ENCODE results near the gene USP15.

The USP15 gene

GRCh38 chr12:62345667-62346066, 85.5 kb downstream of the USP15 start:
- Histone ChIP-seq H3K27ac (ENCODE audit: low read depth, low read length) (no peak overlapping the region), H3K4ac (ENCODE audit: low read depth, low read length) (no peak overlapping the region), H2AK5ac (ENCODE audit: low read length) (no peak overlapping the region), H3K23ac (ENCODE audit: low read length) (no peak overlapping the region), H2AFZ (ENCODE audit: insufficient read depth, low read length, poor library complexity) (no peak overlapping the region), H2BK120ac (ENCODE audit: insufficient read depth, low read length, poor library complexity) (no peak overlapping the region), H2BK5ac (ENCODE audit: low read depth, low read length, poor library complexity) (no peak overlapping the region), H3K36me3 (ENCODE audit: control insufficient read depth in 1 of 2, insufficient read depth in 2 of 2, low read length in 2 of 2) (peaks cover 3 to 7% of the 10 kb centered on the region in 2 experiments), H3K79me2 (ENCODE audit: control insufficient read depth, insufficient read depth, low read length, poor library complexity) (no peaks in the 10 kb centered on the region), H3K9ac (ENCODE audit: low read length) (no peak overlapping the region), H3K27me3 (ENCODE audit: insufficient read depth, low read length) (no peaks in the 10 kb centered on the region), H3K18ac (ENCODE audit: low read length) (no peak overlapping the region), H4K12ac (ENCODE audit: low read depth, low read length) (no peak overlapping the region), H3K79me1 (ENCODE audit: low read length) (no peaks in the 10 kb centered on the region), H3K9me3 (ENCODE audit: insufficient read depth, low read depth, low read length) (peaks cover 3% of the 10 kb centered on the region), H3K4me2 (ENCODE audit: low read length) (no peak overlapping the region), H3K14ac (ENCODE audit: low read length) (no peak overlapping the region), H4K8ac (ENCODE audit: low read depth, low read length) (no peak overlapping the region), H4K91ac (ENCODE audit: low read depth, low read length) (no peak overlapping the region), H3K4me3 (ENCODE audit: low read depth, low read length) (no peak overlapping the region), H2BK12ac (ENCODE audit: low read length) (no peak overlapping the region), H3K4me1 (ENCODE audit: control insufficient read depth in 1 of 2, insufficient read depth in 2 of 2, low read length in 2 of 2) (no peaks in the 10 kb centered on the region)
- DNase-seq = no peak
- WGBS (ENCODE audit: extremely low coverage, insufficient coverage, insufficient read length) = no CpG with 5 or more reads among the region's 6 CpGs

GRCh38 chr12:62346817-62347216, 86.6 kb downstream of the USP15 start:
- Histone ChIP-seq H3K14ac (ENCODE audit: low read length) (no peak overlapping the region), H3K27me3 (ENCODE audit: insufficient read depth, low read length) (no peaks in the 10 kb centered on the region), H3K79me2 (ENCODE audit: control insufficient read depth, insufficient read depth, low read length, poor library complexity) (no peaks in the 10 kb centered on the region), H2AK5ac (ENCODE audit: low read length) (no peak overlapping the region), H3K4me1 (ENCODE audit: control insufficient read depth in 1 of 2, insufficient read depth in 2 of 2, low read length in 2 of 2) (no peaks in the 10 kb centered on the region), H4K91ac (ENCODE audit: low read depth, low read length) (no peak overlapping the region), H3K79me1 (ENCODE audit: low read length) (no peaks in the 10 kb centered on the region), H2BK120ac (ENCODE audit: insufficient read depth, low read length, poor library complexity) (no peak overlapping the region), H4K8ac (ENCODE audit: low read depth, low read length) (no peak overlapping the region), H3K18ac (ENCODE audit: low read length) (no peak overlapping the region), H2BK5ac (ENCODE audit: low read depth, low read length, poor library complexity) (no peak overlapping the region), H2AFZ (ENCODE audit: insufficient read depth, low read length, poor library complexity) (no peak overlapping the region), H3K4me3 (ENCODE audit: low read depth, low read length) (no peak overlapping the region), H3K9ac (ENCODE audit: low read length) (no peak overlapping the region), H3K9me3 (ENCODE audit: insufficient read depth, low read depth, low read length) (peaks cover 3% of the 10 kb centered on the region), H3K23ac (ENCODE audit: low read length) (no peak overlapping the region), H3K4ac (ENCODE audit: low read depth, low read length) (no peak overlapping the region), H3K27ac (ENCODE audit: low read depth, low read length) (no peak overlapping the region), H3K4me2 (ENCODE audit: low read length) (no peak overlapping the region), H3K36me3 (ENCODE audit: control insufficient read depth in 1 of 2, insufficient read depth in 2 of 2, low read length in 2 of 2) (peaks cover 3 to 7% of the 10 kb centered on the region in 2 experiments), H4K12ac (ENCODE audit: low read depth, low read length) (no peak overlapping the region), H2BK12ac (ENCODE audit: low read length) (no peak overlapping the region)
- DNase-seq = no peak
- 100% methylated on average over 1 of the region's 1 CpG for WGBS (ENCODE audit: extremely low coverage, insufficient coverage, insufficient read length)

- H2AK5ac ChIP-seq (ENCODE audit: low read length) = no peak overlapping the region
- no peaks in the 10 kb centered on the region for H3K79me1 ChIP-seq (ENCODE audit: low read length)
- H3K36me3 ChIP-seq (ENCODE audit: control insufficient read depth in 1 of 2, insufficient read depth in 2 of 2, low read length in 2 of 2) = peaks cover 0 to 2% of the 10 kb centered on the region in 2 experiments
- H3K23ac ChIP-seq (ENCODE audit: low read length) = no peak overlapping the region
- H3K9ac ChIP-seq (ENCODE audit: low read length) = no peak overlapping the region
- H3K27ac ChIP-seq (ENCODE audit: low read depth, low read length) = no peak overlapping the region
- H3K79me2 ChIP-seq (ENCODE audit: control insufficient read depth, insufficient read depth, low read length, poor library complexity) = no peaks in the 10 kb centered on the region
- no peaks in the 10 kb centered on the region for H3K27me3 ChIP-seq (ENCODE audit: insufficient read depth, low read length)
- no peak overlapping the region for H3K4me3 ChIP-seq (ENCODE audit: low read depth, low read length)
- peaks cover 3% of the 10 kb centered on the region for H3K9me3 ChIP-seq (ENCODE audit: insufficient read depth, low read depth, low read length)
- no peak overlapping the region for H4K12ac ChIP-seq (ENCODE audit: low read depth, low read length)
- H3K14ac ChIP-seq (ENCODE audit: low read length) = no peak overlapping the region
- H3K4me1 ChIP-seq (ENCODE audit: control insufficient read depth in 1 of 2, insufficient read depth in 2 of 2, low read length in 2 of 2) = no peaks in the 10 kb centered on the region
- H2BK120ac ChIP-seq (ENCODE audit: insufficient read depth, low read length, poor library complexity) = no peak overlapping the region
- H2AFZ ChIP-seq (ENCODE audit: insufficient read depth, low read length, poor library complexity) = no peak overlapping the region
- H2BK12ac ChIP-seq (ENCODE audit: low read length) = no peak overlapping the region
- no peak overlapping the region for H3K4ac ChIP-seq (ENCODE audit: low read depth, low read length)
- no CpG with 5 or more reads among the region's 5 CpGs for WGBS (ENCODE audit: extremely low coverage, insufficient coverage, insufficient read length)
- no peak overlapping the region for H4K91ac ChIP-seq (ENCODE audit: low read depth, low read length)
- H2BK5ac ChIP-seq (ENCODE audit: low read depth, low read length, poor library complexity) = no peak overlapping the region
- H3K18ac ChIP-seq (ENCODE audit: low read length) = no peak overlapping the region
- no peak for DNase-seq
- no peak overlapping the region for H4K8ac ChIP-seq (ENCODE audit: low read depth, low read length)
- H3K4me2 ChIP-seq (ENCODE audit: low read length) = no peak overlapping the region
These were observed 87.9 kb downstream of the USP15 start for GRCh38 chr12:62347922-62348650.

GRCh38 chr12:62350554-62350953, 90.3 kb downstream of the USP15 start:
- Histone ChIP-seq H3K4me2 (ENCODE audit: low read length) (no peak overlapping the region), H3K9ac (ENCODE audit: low read length) (no peak overlapping the region), H4K12ac (ENCODE audit: low read depth, low read length) (no peak overlapping the region), H3K23ac (ENCODE audit: low read length) (no peak overlapping the region), H2BK5ac (ENCODE audit: low read depth, low read length, poor library complexity) (no peak overlapping the region), H3K9me3 (ENCODE audit: insufficient read depth, low read depth, low read length) (no peaks in the 10 kb centered on the region), H3K79me2 (ENCODE audit: control insufficient read depth, insufficient read depth, low read length, poor library complexity) (no peaks in the 10 kb centered on the region), H4K8ac (ENCODE audit: low read depth, low read length) (no peak overlapping the region), H3K4me3 (ENCODE audit: low read depth, low read length) (no peak overlapping the region), H3K18ac (ENCODE audit: low read length) (no peak overlapping the region), H3K4me1 (ENCODE audit: control insufficient read depth in 1 of 2, insufficient read depth in 2 of 2, low read length in 2 of 2) (no peaks in the 10 kb centered on the region), H2AFZ (ENCODE audit: insufficient read depth, low read length, poor library complexity) (no peak overlapping the region), H3K27ac (ENCODE audit: low read depth, low read length) (no peak overlapping the region), H3K36me3 (ENCODE audit: control insufficient read depth in 1 of 2, insufficient read depth in 2 of 2, low read length in 2 of 2) (no peaks in the 10 kb centered on the region), H2AK5ac (ENCODE audit: low read length) (no peak overlapping the region), H3K79me1 (ENCODE audit: low read length) (no peaks in the 10 kb centered on the region), H2BK120ac (ENCODE audit: insufficient read depth, low read length, poor library complexity) (no peak overlapping the region), H3K27me3 (ENCODE audit: insufficient read depth, low read length) (no peaks in the 10 kb centered on the region), H2BK12ac (ENCODE audit: low read length) (no peak overlapping the region), H3K14ac (ENCODE audit: low read length) (no peak overlapping the region), H3K4ac (ENCODE audit: low read depth, low read length) (no peak overlapping the region), H4K91ac (ENCODE audit: low read depth, low read length) (no peak overlapping the region)
- DNase-seq = peak in 1 of 2 donors; percentile 17
- WGBS (ENCODE audit: extremely low coverage, insufficient coverage, insufficient read length) = no CpG with 5 or more reads among the region's 2 CpGs

Data from trophoblast cell (in vitro differentiated cells and primary cell).